DMS114 treated with DMSO at 0.1 percent for 48 hours (cell line): ENCODE measurements around the gene TCTN1.
"Not testable (repeated sequence)": the region's sequence is repeated elsewhere in the genome, so short reads cannot be mapped to it uniquely, and the experiment has no call there.

Source experiments
- DNase-seq: peaks from one replicate; lab custom pipeline; 2025; ENCODE audit not compliant: unreplicated experiment; lab: John Stamatoyannopoulos, UW

The TCTN1 gene

DNA sequence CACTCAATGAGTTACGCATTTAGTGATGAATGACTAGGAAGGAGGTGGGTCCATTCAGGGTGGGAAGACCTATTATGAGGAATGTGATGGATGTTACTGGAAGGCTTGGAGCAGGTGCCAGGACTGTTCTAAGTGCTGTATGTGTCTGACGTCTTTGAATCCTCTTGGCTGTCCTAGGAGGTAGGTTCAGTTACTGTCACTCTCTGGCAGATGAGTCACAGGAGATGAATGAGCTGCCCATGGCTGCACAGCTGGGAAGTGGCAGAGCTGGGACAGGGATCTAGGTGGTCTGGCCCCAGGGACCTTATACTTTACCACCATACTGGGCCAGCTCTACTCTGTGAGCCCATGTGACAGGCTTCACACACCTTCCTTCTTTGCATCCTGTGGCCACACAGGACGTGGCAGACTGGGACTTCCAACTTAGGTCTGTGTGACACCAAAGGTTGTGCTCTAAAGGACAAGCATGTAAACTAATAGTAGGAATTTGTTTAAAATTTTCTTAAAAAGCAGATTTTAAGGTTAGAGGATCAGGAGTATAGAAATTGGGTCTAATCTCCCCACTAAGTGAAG lies 24.0 kb downstream of the TCTN1 start:
- DNase-seq, result no peak

DNA sequence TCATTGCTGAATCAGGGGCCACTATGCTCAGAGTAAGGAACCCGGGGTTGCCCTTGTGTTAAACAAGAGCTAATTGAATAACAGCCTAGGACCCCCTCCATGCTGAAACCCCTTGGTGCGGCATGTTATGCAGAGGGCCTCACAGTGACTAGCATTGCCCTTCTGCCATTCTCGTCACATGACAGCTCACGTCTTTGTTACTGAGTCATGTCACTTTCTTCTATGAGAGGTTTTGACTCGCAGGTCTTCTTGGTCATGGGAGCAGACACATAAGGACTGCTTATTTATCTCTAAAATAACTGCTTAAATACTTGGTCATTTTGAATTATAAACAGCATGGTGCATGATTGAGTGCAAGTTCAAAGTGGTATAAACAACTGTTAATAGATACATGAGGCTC lies 24.9 kb downstream of the TCTN1 start:
- no peak for DNase-seq

DNA sequence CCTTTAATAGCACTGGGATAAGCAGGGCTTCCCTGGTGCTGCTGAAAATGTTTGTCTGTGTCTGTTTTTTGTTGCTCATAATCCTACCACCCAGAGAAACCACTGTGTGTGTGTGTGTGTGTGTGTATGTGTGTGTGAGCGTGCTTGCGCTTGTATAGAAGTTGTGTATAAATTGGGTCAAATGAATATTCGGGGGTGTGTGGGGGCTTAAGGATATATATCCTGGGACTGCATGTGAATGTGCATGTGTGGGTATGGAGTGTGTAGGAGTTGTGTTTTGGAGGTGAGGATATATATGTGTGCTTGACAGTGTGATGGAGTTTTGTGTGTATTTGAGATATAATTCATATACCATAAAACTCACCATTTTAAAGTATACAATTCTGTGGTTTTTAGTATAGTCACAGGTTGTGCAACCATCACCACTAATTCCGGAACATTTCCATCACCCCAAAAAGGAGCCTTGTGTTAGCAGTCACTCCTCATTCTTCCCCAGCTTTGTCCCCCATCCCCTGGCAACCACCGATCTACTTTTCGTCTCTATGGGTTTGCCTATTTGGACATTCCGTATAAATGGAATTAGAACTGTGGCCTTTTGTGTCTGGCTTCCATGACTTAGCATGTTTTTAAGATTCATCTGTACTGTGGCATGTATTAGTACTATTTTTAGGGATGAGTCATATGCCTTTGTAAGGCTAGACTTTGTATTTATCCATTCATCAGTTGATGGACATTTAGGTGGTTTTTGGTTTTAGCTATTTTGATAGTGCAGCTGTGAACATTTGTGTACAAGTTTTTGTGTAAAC lies 25.6 kb downstream of the TCTN1 start:
- no peak for DNase-seq

DNA sequence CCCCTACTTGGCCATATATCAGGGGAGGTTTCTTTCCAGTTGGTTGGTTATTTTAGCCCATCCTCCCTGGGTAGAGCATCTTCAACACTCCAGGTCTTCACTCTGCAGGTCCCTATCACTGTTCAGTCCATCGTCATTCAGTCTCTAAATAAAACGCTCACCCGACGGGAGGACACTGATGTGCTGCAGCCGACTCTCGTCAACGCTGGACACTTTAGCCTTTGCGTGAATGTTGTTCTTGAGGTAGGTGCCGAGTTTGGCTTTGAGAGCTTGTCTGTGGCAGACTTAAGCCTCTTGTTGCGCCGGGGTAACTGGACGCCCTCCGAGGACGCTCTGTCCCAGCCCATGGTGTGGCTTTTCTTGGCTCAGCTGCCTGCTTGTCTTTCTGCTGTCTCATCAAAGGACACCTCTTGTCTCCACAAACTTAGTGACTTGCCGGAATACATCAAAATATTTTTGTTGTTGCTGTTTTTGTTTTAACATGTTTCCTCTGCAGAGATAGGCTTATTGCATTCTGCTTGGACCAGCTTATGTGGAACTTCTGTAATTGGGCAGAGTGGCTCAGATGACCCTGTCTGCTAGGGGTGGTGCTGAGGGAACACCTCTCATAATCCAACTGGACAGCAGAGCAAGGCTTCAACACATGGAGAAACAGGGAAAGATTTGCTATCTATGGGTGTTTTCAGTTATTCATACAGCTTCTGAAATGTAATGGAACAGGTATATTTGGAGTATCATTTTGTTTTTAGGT lies 26.5 kb downstream of the TCTN1 start:
- DNase-seq, result no peak

DNA sequence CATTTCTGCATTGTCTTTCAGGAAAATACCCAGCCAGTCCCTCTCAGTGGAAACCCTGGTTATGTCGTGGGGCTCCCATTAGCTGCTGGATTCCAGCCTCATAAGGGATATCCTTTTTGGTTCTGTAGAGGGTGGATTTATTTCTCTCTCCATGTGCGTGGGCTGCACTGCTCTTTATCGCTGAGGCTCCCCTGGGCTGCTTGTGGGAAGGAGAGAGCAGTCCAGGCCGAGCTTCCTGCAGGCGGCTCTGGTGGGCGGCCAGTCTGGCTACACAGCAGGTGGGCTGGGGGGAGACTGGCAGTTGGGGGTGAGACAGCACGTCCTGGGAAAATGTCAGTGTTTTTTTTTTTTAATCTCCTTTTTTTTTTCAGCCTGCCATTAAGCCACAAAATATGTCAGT lies 27.6 kb downstream of the TCTN1 start:
- no peak for DNase-seq

DNA sequence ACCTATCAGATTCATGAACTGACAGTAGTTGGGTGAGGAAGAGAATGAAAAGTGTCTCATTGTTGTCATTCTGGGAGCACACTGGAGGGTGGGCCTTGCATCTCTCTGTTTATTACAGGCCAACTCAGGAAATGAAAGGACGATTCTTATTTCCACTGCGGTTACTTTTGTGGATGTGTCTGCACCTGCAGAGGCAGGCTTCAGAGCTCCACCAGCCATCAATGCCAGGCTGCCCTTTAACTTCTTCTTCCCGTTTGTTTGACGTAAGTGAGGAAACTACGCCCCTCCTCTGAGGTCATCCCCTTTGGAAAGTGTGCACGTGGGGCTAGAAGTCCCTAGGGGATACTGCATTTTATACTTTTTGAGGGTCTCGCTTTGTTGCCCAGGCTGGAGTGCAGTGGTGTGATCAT lies 33.7 kb downstream of the TCTN1 start:
- DNase-seq, result no peak

DNA sequence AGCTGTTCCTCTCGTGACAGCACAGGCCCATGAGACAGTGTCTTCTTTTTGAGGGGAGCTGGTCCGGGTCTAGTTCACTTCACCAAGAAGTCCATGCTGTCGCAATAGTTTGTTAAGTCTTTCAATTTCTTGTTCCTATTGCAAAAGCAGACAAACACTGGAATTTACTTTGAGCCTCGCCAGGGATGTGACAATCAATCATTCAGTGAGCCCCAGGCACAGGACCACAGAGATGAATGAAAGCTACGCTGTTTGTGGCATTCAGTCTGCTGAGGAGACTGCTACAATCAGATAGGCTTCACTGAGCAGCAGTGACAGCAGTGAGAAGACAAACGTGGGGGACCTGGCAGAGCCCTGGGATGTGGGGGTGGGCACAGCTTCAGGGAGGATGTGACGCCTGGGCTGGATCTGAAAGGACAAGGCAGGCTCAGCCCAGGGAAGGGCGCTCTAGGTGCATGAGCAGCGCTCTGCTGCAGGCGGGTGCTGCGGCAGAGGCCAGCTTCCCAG lies 35.5 kb downstream of the TCTN1 start:
- no peak for DNase-seq

DNA sequence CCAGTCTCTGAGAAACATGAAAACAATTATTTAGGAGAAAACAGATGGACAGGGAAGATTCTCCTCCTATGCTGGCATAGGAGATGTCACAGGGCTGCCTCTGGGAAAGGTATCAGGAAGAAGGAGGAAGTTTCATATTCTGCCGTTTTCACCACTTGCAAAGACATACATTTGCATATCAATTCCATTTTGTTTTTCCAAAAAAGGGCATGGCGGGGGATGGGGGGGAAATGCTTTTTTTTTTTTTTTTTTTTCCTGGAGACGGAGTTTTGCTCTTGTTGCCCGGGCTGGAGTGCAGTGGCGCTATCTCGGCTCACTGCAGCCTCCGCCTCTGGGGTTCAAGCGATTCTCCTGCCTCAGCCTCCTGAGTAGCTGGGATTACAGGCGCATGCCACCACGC lies 40.3 kb downstream of the TCTN1 start:
- not testable (repeated sequence) for DNase-seq

DNA sequence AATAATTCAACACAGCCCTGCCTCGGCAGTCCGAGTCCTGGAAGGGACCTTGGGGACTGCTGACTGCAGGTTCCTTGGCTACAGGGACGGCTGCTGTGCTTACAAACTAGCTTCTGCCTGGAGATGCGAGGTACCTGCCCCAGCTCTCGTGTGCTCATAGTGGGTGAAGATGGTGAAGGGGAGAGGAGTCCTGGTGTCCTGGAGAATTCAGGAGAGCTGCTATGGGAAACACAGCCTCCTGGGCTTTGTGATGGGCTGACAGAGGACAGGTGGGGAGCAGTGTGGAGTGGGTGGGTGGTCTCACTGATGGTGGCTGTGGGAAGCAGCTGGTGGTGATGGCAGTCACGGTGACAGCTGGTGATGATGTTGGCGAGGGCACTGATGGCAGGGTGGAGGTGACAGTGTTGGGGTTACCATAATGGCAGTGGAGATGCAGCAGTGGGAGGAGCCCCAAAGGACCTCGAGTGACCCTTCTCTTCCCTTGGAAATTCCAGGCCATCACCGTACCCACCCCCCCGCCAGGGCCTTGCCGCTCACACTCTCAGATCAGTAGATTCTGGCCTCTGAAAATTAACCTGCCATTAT lies 42.2 kb downstream of the TCTN1 start:
- DNase-seq, result no peak

DNA sequence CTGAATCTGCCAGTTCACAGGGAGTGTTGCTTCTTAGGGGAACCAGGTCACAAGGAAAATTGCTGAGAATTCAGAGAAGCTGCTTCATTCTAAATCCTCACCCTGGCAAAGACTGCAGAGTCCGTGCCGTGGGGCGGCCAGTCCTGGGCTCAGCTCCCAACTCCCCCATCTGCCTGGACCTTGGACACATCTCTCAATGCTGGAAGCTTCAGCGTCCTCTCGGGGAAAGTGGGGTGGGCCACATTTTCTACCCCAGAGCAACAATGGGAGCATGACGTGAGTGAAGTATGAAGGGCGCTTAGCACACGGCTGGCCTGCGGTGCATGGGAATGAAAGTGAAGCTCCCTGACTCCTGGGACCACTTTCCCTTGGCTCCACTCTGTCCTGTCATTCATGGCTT lies 43.8 kb downstream of the TCTN1 start:
- no peak for DNase-seq

DNA sequence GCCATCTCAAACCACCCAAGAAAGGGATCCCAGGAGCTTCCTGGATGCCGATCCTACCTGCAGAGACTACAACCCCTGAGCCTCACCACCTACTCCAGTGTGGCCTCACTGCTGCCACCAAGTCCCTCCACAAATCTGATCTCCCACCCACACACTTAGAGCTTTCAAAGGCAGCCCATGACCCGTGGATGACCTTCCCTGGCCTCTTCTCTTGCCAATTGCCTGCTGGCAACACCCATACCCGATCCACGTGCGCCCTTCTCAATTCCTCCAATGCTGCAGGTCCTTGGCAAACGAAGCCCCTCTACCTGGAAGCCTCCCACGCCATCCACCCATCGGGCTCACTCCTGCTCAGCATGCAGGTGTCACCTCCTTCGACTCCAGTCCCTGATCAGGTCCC lies 44.3 kb downstream of the TCTN1 start:
- no peak for DNase-seq

DNA sequence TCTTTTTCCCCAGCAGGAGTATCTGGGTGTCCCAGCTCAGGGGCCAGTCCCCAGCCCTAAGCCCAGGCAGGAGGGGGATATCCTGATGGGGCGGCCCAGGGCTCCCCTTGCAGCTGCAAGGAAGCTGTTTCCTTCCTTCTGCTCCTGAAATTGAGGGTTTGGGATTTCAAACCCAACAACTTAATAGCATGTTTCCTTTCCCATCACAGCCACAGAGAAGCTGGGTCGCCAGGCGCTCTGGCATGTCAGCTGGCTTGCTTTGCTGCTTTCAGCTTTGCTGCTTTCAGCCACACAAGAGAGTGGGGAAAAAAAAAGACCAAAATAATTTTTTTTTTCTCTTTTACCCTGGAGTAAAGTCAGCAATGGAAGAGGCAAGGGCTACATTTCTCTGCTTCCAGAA lies 44.9 kb downstream of the TCTN1 start:
- no peak for DNase-seq

DNA sequence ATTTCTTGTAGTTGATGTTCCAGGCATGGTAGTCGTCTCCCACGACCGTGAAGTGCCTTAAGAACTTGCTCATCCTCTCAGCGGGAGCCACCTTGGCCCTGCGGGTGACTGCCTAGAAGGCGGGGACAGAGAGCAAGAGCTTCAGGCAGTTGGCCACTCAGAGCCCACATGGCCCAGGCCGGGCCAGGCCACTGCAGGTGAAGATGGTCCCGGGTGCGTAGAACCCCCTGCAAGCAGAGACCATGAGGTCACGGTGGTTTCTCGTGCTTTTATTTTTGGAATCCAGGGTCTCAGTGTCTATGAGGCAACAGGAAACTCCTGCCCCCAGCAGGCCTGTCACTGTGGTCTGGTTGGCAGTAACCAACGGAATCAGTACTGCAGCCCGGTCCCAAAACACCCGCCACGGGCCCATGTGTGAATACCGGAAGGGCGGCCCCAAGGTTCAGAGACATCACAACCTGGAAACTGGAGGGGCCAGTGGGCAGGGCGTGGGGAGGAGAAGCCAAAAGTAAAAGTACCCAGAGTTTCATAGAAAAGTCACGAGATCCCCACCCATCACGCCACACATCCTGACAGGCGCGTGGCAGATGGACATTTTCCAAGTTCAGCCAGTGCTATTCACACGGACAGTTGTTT lies 47.5 kb downstream of the TCTN1 start:
- no peak for DNase-seq

DNA sequence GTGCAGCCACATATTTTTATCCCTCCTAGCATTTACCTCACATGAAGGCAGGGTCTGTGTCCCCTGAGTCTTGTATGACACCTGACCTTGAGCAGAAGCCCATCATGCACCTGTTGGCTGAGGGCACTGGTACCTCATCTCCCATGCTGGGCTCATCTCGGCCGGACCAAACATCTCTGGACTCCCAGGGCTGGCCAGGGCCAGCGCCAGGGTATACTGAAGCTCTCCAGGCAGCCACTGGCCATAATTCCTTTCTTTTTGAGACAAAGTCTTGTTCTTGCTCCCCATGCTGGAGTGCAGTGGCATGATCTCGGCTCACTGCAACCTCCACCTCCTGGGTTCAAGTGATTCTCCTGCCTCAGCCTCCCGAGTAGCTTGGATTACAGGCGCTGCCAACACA lies 53.0 kb downstream of the TCTN1 start:
- no peak for DNase-seq

DNA sequence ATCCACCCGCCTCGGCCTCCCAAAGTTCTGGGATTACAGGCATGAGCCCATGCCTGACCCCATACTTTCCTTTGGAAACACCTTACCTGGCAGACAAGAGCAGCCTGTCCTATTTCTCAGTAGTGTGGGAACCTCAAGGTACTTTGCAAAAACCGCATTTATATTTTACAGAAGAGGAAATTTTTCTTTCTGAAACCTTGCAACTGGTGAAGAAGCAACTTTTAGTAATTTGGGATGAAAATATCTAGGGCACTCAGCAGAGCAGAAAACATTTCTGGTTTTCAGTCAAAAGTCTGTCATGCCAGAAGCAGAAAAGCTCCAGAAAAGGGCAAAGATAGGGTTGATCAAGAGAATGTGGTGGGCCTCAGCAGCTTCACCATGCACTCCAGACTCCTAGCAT lies 53.7 kb downstream of the TCTN1 start:
- DNase-seq, result no peak

DNA sequence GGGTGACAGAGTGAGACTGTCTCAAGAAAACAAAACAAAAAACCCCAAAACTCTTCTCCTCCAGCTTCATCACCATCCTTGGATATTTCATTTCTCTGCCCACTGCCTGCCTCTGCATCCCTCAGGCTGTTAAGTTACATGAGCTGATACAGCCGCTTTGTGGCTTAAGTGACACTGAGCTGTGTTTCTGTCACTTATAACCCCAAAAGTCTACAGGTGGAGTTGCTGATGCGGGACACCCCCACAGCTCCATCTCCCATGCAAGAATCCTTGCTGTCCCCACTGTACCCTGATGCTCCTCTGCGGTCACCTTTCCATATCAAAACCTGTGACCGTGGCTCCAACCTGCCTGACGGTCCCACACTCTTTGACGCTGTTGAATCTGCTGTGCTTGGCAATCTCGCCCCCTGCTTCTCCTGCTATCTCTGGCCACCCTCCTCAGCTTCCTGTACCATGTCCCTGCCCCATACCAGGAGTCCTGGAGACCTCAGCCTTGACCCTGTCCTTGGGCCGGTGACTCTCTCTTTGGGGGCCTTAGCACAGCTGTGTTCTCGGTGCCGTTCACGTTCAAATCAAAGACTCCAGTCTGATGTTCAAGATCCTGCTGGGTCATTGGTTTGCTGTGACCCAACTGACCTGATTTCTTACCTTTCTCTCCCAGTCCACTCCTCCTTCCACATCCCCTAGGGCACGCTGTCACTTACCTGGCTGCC lies 54.7 kb downstream of the TCTN1 start:
- DNase-seq, result no peak

DNA sequence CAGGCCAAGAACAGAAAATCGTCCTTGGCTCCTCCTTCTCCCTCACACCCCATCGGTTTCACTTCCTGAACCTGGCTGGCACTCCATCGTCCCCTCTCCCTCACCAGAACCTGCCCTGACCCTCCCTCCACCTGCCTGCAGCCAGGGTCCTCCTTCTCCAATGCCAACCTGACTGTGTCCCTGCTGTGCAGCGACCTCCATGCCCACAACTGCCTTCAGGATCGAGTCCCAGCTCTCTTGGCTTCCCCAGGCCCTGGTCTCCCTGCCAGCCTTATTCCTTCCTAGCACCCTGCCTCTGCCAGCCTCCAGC lies 55.2 kb downstream of the TCTN1 start:
- no peak for DNase-seq

DNA sequence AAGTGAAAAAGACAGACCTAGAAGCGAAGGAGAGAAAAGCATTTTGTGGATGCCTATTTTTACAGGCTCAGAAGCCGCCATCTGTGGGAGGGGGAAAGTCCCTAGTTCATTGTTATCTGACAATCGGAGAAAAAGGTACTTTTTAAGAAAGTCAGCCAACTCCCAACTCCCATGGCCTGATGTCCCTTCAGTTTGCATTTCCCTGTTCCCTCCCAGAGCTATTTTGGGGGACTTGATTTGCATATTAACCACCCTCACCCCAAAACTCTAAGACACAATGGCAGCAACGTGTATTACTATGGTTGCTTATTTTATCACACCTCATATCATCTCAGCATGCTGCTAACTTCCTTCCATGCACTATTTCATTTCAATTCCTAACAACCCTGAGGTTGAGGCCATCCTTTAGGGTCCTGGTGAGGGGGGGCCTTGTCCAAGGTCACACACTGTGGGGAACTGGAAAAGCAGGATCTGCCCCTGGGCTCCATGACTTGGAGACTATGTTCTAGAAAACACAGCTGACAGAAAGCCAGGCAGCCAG lies 56.3 kb downstream of the TCTN1 start:
- DNase-seq, result no peak

DNA sequence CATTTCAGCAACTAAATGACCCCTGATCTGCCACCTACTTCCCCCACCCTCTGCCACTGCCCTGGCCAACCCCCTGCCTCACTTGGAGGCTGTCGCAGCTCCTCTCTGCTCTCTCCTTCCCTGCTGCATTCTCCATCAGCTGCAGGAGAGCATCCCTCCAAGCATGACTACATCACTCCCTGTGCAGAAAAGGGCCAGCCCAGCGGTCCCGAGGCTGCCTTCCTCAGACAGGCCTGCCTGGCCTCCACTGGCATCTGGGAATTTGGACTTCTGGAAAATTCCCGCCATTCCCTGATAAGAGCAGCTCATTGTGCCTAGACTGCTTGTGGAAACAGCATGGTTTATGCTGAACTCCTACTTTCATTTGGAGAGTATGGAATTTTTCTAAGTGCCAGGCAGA lies 62.2 kb downstream of the TCTN1 start:
- DNase-seq, result no peak

DNA sequence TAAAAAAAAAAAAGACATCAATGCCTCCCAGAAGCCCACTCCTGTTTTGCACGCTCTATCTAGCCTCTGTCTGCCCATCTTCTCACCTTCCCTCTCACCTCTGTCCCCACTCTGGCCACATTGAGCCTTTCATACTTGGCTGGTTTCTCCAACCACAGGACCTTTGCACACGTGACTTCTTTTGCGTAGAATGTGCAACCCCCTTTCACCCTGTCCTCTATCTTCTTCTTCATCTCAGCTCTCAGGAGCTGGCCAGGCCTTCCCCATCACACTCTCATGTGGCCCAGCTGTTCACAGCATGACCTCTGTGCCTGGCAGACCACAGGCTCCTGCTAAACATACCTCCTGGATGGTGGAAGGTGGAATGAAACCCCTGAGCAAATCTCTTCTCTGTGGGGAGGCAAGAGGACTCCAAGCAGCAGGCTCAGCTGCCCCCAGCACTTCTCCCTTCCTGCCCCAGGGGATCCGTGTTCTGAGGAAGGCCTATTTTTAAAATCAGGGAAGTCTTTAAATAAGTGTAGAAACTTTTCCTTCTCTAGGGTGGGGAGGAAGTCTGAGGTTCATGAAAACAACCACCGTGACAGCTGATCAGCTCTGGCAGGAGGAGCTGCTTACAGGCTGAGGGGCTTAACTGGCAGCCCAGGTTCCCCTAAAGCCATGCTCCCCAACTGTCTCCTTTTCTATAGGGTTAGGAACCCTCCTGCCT lies 63.4 kb downstream of the TCTN1 start:
- DNase-seq, result no peak
